ENCODE data around the gene PAK1. TPM values are rescaled to one million over a fixed set of nuclear protein-coding genes. Genes with fewer than 3 reads are reported as not detected.

Gene PAK1
- total and polyA plus RNA-seq, 7 experiments from 2014 or later: 15.5 to 67.2 (median 23.2) TPM

- peaks cover 0 to 34% (median 16%) of the 10 kb centered on the region in 5 donors for H3K36me3 Mint-ChIP-seq
- H3K27ac Mint-ChIP-seq: no peak overlapping the region
- Histone ChIP-seq H3K9me3 (ENCODE audit: control insufficient read depth in 2 of 3, low read length in 3 of 3) (no peaks in the 10 kb centered on the region), H3K27me3 (ENCODE audit: control insufficient read depth in 2 of 2, insufficient read depth in 2 of 2, low read length in 2 of 2) (no peaks in the 10 kb centered on the region), H3K27ac (ENCODE audit: low read depth, low read length) (no peak overlapping the region), H3K36me3 (ENCODE audit: control insufficient read depth in 2 of 3, insufficient read depth in 3 of 3, low read length in 3 of 3) (peaks cover 0 to 7% (median 0%) of the 10 kb centered on the region in 3 experiments), H3K4me3 (ENCODE audit: low read length) (no peak overlapping the region), H3K4me1 (ENCODE audit: control insufficient read depth in 2 of 2, insufficient read depth in 2 of 2, low read length in 2 of 2) (no peaks in the 10 kb centered on the region)
- ChIA-PET POLR2A (no interaction called here), CTCF (no interaction called here)
- DNase-seq (no peak), ATAC-seq (no peak)
- H3K4me1 Mint-ChIP-seq: peaks cover 0 to 4% (median 0%) of the 10 kb centered on the region in 7 donors
- H3K27me3 Mint-ChIP-seq: no peaks in the 10 kb centered on the region
- H3K4me3 Mint-ChIP-seq: no peak overlapping the region
- intact Hi-C loops (cut with micrococcal nuclease): no loop called here
- no peaks in the 10 kb centered on the region for H3K9me3 Mint-ChIP-seq
These were observed 122.5 kb downstream of the PAK1 start for GRCh38 chr11:77351281-77351886.

GRCh38 chr11:77347948-77348347, 125.9 kb downstream of the PAK1 start:
- Mint-ChIP-seq H3K4me1 (peaks cover 0 to 4% (median 0%) of the 10 kb centered on the region in 7 donors), H3K9me3 (no peaks in the 10 kb centered on the region), H3K4me3 (no peak overlapping the region), H3K27ac (no peak overlapping the region), H3K36me3 (peaks cover 5 to 45% (median 27%) of the 10 kb centered on the region in 5 donors), H3K27me3 (no peaks in the 10 kb centered on the region)
- no peak overlapping the region for H3K27ac ChIP-seq (ENCODE audit: low read depth, low read length)
- ATAC-seq (no peak), DNase-seq (no peak)
- peaks cover 0 to 4% (median 0%) of the 10 kb centered on the region in 3 experiments for H3K36me3 ChIP-seq (ENCODE audit: control insufficient read depth in 2 of 3, insufficient read depth in 3 of 3, low read length in 3 of 3)
- ChIA-PET POLR2A (no interaction called here), CTCF (no interaction called here)
- no peaks in the 10 kb centered on the region for H3K4me1 ChIP-seq (ENCODE audit: control insufficient read depth in 2 of 2, insufficient read depth in 2 of 2, low read length in 2 of 2)
- H3K9me3 ChIP-seq (ENCODE audit: control insufficient read depth in 2 of 3, low read length in 3 of 3): no peaks in the 10 kb centered on the region
- no peak overlapping the region for H3K4me3 ChIP-seq (ENCODE audit: low read length)
- H3K27me3 ChIP-seq (ENCODE audit: control insufficient read depth in 2 of 2, insufficient read depth in 2 of 2, low read length in 2 of 2): no peaks in the 10 kb centered on the region
- intact Hi-C loops (cut with micrococcal nuclease): no loop called here

GRCh38 chr11:77346906-77347603, 126.8 kb downstream of the PAK1 start:
- Histone ChIP-seq H3K27ac (ENCODE audit: low read depth, low read length) (no peak overlapping the region), H3K27me3 (ENCODE audit: control insufficient read depth in 2 of 2, insufficient read depth in 2 of 2, low read length in 2 of 2) (no peaks in the 10 kb centered on the region), H3K4me1 (ENCODE audit: control insufficient read depth in 2 of 2, insufficient read depth in 2 of 2, low read length in 2 of 2) (no peaks in the 10 kb centered on the region), H3K9me3 (ENCODE audit: control insufficient read depth in 2 of 3, low read length in 3 of 3) (no peaks in the 10 kb centered on the region), H3K36me3 (ENCODE audit: control insufficient read depth in 2 of 3, insufficient read depth in 3 of 3, low read length in 3 of 3) (peaks cover 0 to 9% (median 0%) of the 10 kb centered on the region in 3 experiments), H3K4me3 (ENCODE audit: low read length) (no peak overlapping the region)
- no peaks in the 10 kb centered on the region for H3K27me3 Mint-ChIP-seq
- intact Hi-C loops (cut with micrococcal nuclease): no loop called here
- CTCF ChIA-PET: no interaction called here
- H3K9me3 Mint-ChIP-seq: no peaks in the 10 kb centered on the region
- H3K36me3 Mint-ChIP-seq: peaks cover 5 to 52% (median 27%) of the 10 kb centered on the region in 5 donors
- peaks cover 0 to 3% (median 0%) of the 10 kb centered on the region in 7 donors for H3K4me1 Mint-ChIP-seq
- no peak overlapping the region for H3K4me3 Mint-ChIP-seq
- DNase-seq (no peak), ATAC-seq (no peak)
- POLR2A ChIA-PET: no interaction called here
- no peak overlapping the region for H3K27ac Mint-ChIP-seq

DNA sequence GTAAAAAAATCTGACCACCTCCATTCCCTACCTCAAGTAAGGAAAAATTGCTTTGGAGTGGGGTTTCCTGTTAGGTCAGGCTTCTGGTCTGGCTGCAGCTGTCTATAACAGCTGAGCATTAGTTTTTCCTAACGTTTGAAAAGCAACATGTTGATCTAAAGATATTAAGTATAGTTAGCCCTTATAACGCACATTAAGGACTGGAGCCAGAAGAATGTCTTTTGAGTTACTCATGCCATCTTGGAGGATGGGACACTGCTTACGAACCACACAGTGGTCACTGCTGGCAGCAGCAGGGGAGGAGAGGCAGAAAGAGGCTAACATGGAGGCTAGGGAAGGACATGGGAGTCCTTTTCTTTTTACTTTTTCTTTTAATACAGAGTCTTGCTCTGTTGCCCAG, 128.3 kb downstream of the PAK1 start:
- no peak for DNase-seq
- no peaks in the 10 kb centered on the region for H3K4me1 ChIP-seq (ENCODE audit: control insufficient read depth in 2 of 2, insufficient read depth in 2 of 2, low read length in 2 of 2)
- POLR2A ChIA-PET: no interaction called here

DNA sequence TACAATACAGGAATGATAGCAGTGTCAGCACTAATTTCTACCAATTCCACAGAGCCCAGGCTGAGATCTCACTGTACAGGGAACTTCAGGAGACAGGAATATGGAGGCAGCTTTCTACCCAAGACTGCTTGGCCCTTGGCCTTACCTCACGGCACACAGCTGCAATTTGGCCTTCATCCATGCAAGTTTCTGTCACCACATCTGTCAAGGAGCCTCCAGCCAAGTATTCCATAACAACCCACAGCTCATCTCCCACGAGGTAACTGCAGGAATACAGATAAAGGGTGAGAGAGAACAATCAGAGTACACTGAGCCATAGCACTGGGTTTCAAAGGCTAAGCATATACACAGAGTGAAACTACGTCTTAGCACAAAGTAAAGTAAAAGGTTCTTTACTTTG, 133.4 kb downstream of the PAK1 start:
- no peaks in the 10 kb centered on the region for H3K27me3 Mint-ChIP-seq
- Histone ChIP-seq H3K4me1 (ENCODE audit: control insufficient read depth in 2 of 2, insufficient read depth in 2 of 2, low read length in 2 of 2) (no peaks in the 10 kb centered on the region), H3K36me3 (ENCODE audit: control insufficient read depth in 2 of 3, insufficient read depth in 3 of 3, low read length in 3 of 3) (peaks cover 0 to 17% (median 0%) of the 10 kb centered on the region in 3 experiments), H3K27ac (ENCODE audit: low read depth, low read length) (no peak overlapping the region), H3K27me3 (ENCODE audit: control insufficient read depth in 2 of 2, insufficient read depth in 2 of 2, low read length in 2 of 2) (no peaks in the 10 kb centered on the region), H3K4me3 (ENCODE audit: low read length) (no peak overlapping the region), H3K9me3 (ENCODE audit: control insufficient read depth in 2 of 3, low read length in 3 of 3) (no peaks in the 10 kb centered on the region)
- ChIA-PET POLR2A (no interaction called here), CTCF (no interaction called here)
- H3K9me3 Mint-ChIP-seq: no peaks in the 10 kb centered on the region
- ATAC-seq (no peak), DNase-seq (no peak)
- H3K4me3 Mint-ChIP-seq: no peak overlapping the region
- peaks cover 12 to 55% (median 28%) of the 10 kb centered on the region in 5 donors for H3K36me3 Mint-ChIP-seq
- intact Hi-C loops (cut with micrococcal nuclease): no loop called here
- H3K27ac Mint-ChIP-seq: no peak overlapping the region
- no peaks in the 10 kb centered on the region for H3K4me1 Mint-ChIP-seq

More for the DNA sequence above, 128.3 kb downstream of the PAK1 start:
- no peak for ATAC-seq
- Histone ChIP-seq H3K36me3 (ENCODE audit: control insufficient read depth in 2 of 3, insufficient read depth in 3 of 3, low read length in 3 of 3) (peaks cover 0 to 11% (median 0%) of the 10 kb centered on the region in 3 experiments), H3K4me3 (ENCODE audit: low read length) (no peak overlapping the region), H3K9me3 (ENCODE audit: control insufficient read depth in 2 of 3, low read length in 3 of 3) (no peaks in the 10 kb centered on the region), H3K27me3 (ENCODE audit: control insufficient read depth in 2 of 2, insufficient read depth in 2 of 2, low read length in 2 of 2) (no peaks in the 10 kb centered on the region), H3K27ac (ENCODE audit: low read depth, low read length) (no peak overlapping the region)
- intact Hi-C loops (cut with micrococcal nuclease): no loop called here
- no peaks in the 10 kb centered on the region for H3K9me3 Mint-ChIP-seq
- H3K36me3 Mint-ChIP-seq: peaks cover 12 to 62% (median 34%) of the 10 kb centered on the region in 5 donors
- no peak overlapping the region for H3K27ac Mint-ChIP-seq
- no peak overlapping the region for H3K4me3 Mint-ChIP-seq
- CTCF ChIA-PET: no interaction called here
- no peaks in the 10 kb centered on the region for H3K27me3 Mint-ChIP-seq
- no peaks in the 10 kb centered on the region for H3K4me1 Mint-ChIP-seq

DNA sequence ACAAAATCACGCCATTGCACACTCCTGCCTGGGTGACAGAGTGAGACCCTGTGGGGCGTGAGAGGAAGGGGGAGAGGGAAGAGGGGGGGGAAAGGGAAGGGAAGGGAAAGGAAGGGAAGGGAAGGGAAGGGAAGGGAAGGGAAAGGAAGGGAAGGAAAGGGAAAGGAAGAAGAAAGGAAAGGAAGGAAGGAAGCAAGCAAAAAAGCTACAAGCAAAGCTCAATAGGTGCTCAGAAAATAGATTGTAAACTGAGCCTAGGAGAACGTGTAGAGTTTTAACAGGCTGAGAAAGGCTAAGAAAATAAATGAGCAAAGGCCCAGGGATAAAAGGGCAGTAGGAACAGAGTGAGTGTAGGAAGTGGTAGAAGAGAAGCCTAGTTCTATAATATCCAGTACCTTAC, 141.6 kb downstream of the PAK1 start:
- H3K27me3 Mint-ChIP-seq: no peaks in the 10 kb centered on the region
- no peak overlapping the region for H3K4me3 Mint-ChIP-seq
- Histone ChIP-seq H3K4me3 (ENCODE audit: low read length) (no peak overlapping the region), H3K36me3 (ENCODE audit: control insufficient read depth in 2 of 3, insufficient read depth in 3 of 3, low read length in 3 of 3) (peaks cover 0 to 20% (median 0%) of the 10 kb centered on the region in 3 experiments), H3K4me1 (ENCODE audit: control insufficient read depth in 2 of 2, insufficient read depth in 2 of 2, low read length in 2 of 2) (no peaks in the 10 kb centered on the region), H3K9me3 (ENCODE audit: control insufficient read depth in 2 of 3, low read length in 3 of 3) (no peaks in the 10 kb centered on the region), H3K27ac (ENCODE audit: low read depth, low read length) (no peak overlapping the region), H3K27me3 (ENCODE audit: control insufficient read depth in 2 of 2, insufficient read depth in 2 of 2, low read length in 2 of 2) (no peaks in the 10 kb centered on the region)
- H3K27ac Mint-ChIP-seq: peak overlapping the region in 2 of 9 donors; percentile 70 to 82
- ATAC-seq (no peak), DNase-seq (no peak)
- intact Hi-C loops (cut with micrococcal nuclease): no loop called here
- no peaks in the 10 kb centered on the region for H3K4me1 Mint-ChIP-seq
- POLR2A ChIA-PET: interaction anchor here (0.7 kb wide), 1 partner anchor 34 kb away, joined by 4 read pairs; no protein-coding TSS in a partner anchor
- H3K36me3 Mint-ChIP-seq: peaks cover 3 to 53% (median 34%) of the 10 kb centered on the region in 5 donors
- H3K9me3 Mint-ChIP-seq: peaks cover 0 to 12% (median 0%) of the 10 kb centered on the region in 11 donors
- CTCF ChIA-PET: no interaction called here

DNA sequence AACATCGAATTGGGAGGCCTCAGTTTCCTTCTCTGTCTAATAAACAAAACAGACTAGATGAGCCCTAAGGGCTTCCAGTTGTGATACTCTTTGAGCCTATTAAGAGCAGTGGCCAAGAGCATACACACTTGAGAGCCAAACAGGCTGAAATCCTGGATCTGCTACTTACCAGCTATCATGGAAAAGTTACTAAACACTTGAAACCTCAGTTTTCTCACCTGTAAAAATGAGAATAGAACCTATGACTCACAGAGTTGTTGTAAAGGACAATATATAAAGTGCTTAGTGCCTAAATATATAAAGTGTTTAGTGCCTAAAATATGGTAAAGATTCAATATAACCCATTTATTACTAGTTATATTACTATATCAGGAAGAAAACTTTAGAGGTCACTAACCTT, 148.7 kb downstream of the PAK1 start:
- DNase-seq: no peak
- Mint-ChIP-seq H3K27me3 (no peaks in the 10 kb centered on the region), H3K4me3 (no peak overlapping the region), H3K9me3 (peaks cover 0 to 8% (median 2%) of the 10 kb centered on the region in 11 donors), H3K36me3 (peaks cover 12 to 53% (median 37%) of the 10 kb centered on the region in 5 donors), H3K4me1 (peaks cover 0 to 5% (median 0%) of the 10 kb centered on the region in 7 donors), H3K27ac (no peak overlapping the region)
- Histone ChIP-seq H3K4me3 (ENCODE audit: low read length) (no peak overlapping the region), H3K27ac (ENCODE audit: low read depth, low read length) (no peak overlapping the region), H3K36me3 (ENCODE audit: control insufficient read depth in 2 of 3, insufficient read depth in 3 of 3, low read length in 3 of 3) (peaks cover 0 to 14% (median 0%) of the 10 kb centered on the region in 3 experiments), H3K27me3 (ENCODE audit: control insufficient read depth in 2 of 2, insufficient read depth in 2 of 2, low read length in 2 of 2) (no peaks in the 10 kb centered on the region), H3K9me3 (ENCODE audit: control insufficient read depth in 2 of 3, low read length in 3 of 3) (no peaks in the 10 kb centered on the region), H3K4me1 (ENCODE audit: control insufficient read depth in 2 of 2, insufficient read depth in 2 of 2, low read length in 2 of 2) (no peaks in the 10 kb centered on the region)
- intact Hi-C loops (cut with micrococcal nuclease): no loop called here
- ATAC-seq: no peak
- CTCF ChIA-PET: no interaction called here
- POLR2A ChIA-PET: no interaction called here
